Esophagus (tissue), 2 donors: ENCODE data around the gene FFAR1. TPM values are rescaled to one million over a fixed set of nuclear protein-coding genes. Genes with fewer than 3 reads are reported as not detected.

ENCODE experiments used
- H3K27ac ChIP-seq, 2 donors: one replicate each; pipeline ENCODE4 v1.5.1; 2013; ENCODE audit warnings: low read depth in 2 of 2, mild to moderate bottlenecking in 2 of 2, inconsistent platforms in 1 of 2, low read length in 1 of 2, moderate library complexity in 1 of 2
- H3K27me3 ChIP-seq, 2 donors: one replicate each; pipeline ENCODE4 v1.6.1; 2013; ENCODE audit warnings: low read length in 2 of 2, control low read depth in 1 of 2, mild to moderate bottlenecking in 1 of 2; ENCODE audit not compliant: insufficient read depth in 2 of 2, control insufficient read depth in 1 of 2
- H3K36me3 ChIP-seq, 2 donors: one replicate each; pipeline ENCODE4 v1.6.1; 2013; ENCODE audit warnings: low read length in 1 of 2; ENCODE audit not compliant: control insufficient read depth in 2 of 2, insufficient read depth in 2 of 2
- H3K4me1 ChIP-seq, 2 donors: one replicate each; pipeline ENCODE4 v1.6.1; 2013; ENCODE audit warnings: low read length in 1 of 2; ENCODE audit not compliant: control insufficient read depth in 2 of 2, insufficient read depth in 2 of 2
- H3K4me3 ChIP-seq, 2 donors: one replicate each; pipeline ENCODE4 v1.5.1; 2013; ENCODE audit warnings: low read length in 2 of 2, mild to moderate bottlenecking in 2 of 2, low read depth in 1 of 2, moderate library complexity in 1 of 2
- H3K9me3 ChIP-seq, 2 donors: one replicate each; pipeline ENCODE4 v1.6.1; 2013; ENCODE audit warnings: mild to moderate bottlenecking in 2 of 2, low read depth in 1 of 2, low read length in 1 of 2, moderate library complexity in 1 of 2; ENCODE audit not compliant: control insufficient read depth in 2 of 2, insufficient read depth in 1 of 2
- WGBS, 2 donors: extraction: QIAGEN DNeasy Blood & Tissue Kit; methylation state at CpG; one replicate each; pipeline ENCODE4 v1.1.7; 2013; 5-methylcytosine and 5-hydroxymethylcytosine counted together
- polyA plus RNA-seq, 2 donors: library from polyadenylated mRNA; stranded (reverse); fragments of 200-250 nt; gene quantifications; one replicate each; pipeline ENCODE4 v1.2.3, GENCODE V29; 2013
- donor health status: healthy with polysubstance abuse.
- donor health status: Bipolar disorder and iron deficiency.

FFAR1 gene
- polyA plus RNA-seq, 2 donors = not detected

GRCh38 chr19:35314031-35314430 is 33.7 kb upstream of the FFAR1 start:
- no peak overlapping the region for H3K4me3 ChIP-seq
- no peaks in the 10 kb centered on the region for H3K27me3 ChIP-seq
- WGBS, 2 donors = 80 to 83% methylated on average over 8 of the region's 8 CpGs
- no peaks in the 10 kb centered on the region for H3K9me3 ChIP-seq
- no peaks in the 10 kb centered on the region for H3K36me3 ChIP-seq
- H3K27ac ChIP-seq = no peak overlapping the region
- no peaks in the 10 kb centered on the region for H3K4me1 ChIP-seq

GRCh38 chr19:35314858-35315470 is 32.7 kb upstream of the FFAR1 start:
- Histone ChIP-seq H3K27me3 (no peaks in the 10 kb centered on the region), H3K4me3 (no peak overlapping the region), H3K27ac (no peak overlapping the region), H3K36me3 (no peaks in the 10 kb centered on the region), H3K9me3 (no peaks in the 10 kb centered on the region), H3K4me1 (no peaks in the 10 kb centered on the region)
- WGBS, 2 donors = 79 to 82% methylated on average over 10 of the region's 10 CpGs

DNA sequence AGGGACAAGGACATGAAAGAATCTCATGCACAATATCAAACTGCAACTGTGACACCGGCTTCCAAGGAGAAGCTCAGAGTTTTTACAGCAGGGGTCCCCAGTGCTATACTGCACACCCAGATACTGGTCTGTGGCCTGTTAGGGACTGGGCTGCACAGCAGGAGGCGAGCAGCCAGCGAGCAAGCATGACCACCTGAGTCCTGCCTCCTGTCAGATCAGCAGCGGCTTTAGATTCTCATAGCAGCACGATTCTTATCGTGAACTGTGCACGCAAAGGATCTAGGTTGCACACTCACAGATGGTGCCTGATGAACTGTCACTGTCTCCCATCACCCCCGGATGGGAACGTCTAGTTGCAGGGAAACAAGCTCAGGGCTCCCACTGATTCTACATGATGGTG is 31.8 kb upstream of the FFAR1 start:
- no peaks in the 10 kb centered on the region for H3K36me3 ChIP-seq
- H3K27me3 ChIP-seq = no peaks in the 10 kb centered on the region
- 78 to 79% methylated on average over 9 of the region's 9 CpGs for WGBS, 2 donors

DNA sequence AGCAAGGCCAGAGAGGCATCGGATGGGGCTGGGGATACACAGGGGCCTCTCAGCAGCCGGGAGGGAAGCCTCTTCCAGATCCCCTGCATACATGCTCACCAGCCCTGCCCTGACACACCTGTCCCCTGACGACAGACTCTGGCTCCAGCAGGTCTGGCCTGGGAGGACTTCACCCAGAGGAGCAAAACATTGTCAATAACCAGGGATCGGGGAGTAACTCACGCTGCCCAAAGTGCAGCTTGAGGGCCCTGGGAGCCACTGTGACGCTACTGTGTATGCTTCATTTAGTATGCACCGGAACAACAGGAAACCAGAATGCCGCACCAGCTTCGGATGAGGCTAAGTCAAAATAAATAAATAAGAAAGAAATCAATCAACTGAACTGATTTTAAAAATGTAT is 31.1 kb upstream of the FFAR1 start:
- Histone ChIP-seq H3K4me3 (no peak overlapping the region), H3K36me3 (no peaks in the 10 kb centered on the region), H3K4me1 (no peaks in the 10 kb centered on the region), H3K27me3 (peaks cover 0 to 2% of the 10 kb centered on the region in 2 donors), H3K27ac (no peak overlapping the region), H3K9me3 (no peaks in the 10 kb centered on the region)
- WGBS, 2 donors = 77 to 81% methylated on average over 9 of the region's 9 CpGs

More for the DNA sequence above, 31.8 kb upstream of the FFAR1 start:
- Histone ChIP-seq H3K4me3 (no peak overlapping the region), H3K4me1 (no peaks in the 10 kb centered on the region), H3K27ac (no peak overlapping the region), H3K9me3 (no peaks in the 10 kb centered on the region)

GRCh38 chr19:35317464-35318043 is 30.1 kb upstream of the FFAR1 start:
- no peaks in the 10 kb centered on the region for H3K9me3 ChIP-seq
- WGBS, 2 donors = 74 to 77% methylated on average over 7 of the region's 7 CpGs
- peaks cover 0 to 2% of the 10 kb centered on the region in 2 donors for H3K27me3 ChIP-seq
- no peaks in the 10 kb centered on the region for H3K36me3 ChIP-seq
- no peaks in the 10 kb centered on the region for H3K4me1 ChIP-seq
- no peak overlapping the region for H3K27ac ChIP-seq
- H3K4me3 ChIP-seq = no peak overlapping the region

DNA sequence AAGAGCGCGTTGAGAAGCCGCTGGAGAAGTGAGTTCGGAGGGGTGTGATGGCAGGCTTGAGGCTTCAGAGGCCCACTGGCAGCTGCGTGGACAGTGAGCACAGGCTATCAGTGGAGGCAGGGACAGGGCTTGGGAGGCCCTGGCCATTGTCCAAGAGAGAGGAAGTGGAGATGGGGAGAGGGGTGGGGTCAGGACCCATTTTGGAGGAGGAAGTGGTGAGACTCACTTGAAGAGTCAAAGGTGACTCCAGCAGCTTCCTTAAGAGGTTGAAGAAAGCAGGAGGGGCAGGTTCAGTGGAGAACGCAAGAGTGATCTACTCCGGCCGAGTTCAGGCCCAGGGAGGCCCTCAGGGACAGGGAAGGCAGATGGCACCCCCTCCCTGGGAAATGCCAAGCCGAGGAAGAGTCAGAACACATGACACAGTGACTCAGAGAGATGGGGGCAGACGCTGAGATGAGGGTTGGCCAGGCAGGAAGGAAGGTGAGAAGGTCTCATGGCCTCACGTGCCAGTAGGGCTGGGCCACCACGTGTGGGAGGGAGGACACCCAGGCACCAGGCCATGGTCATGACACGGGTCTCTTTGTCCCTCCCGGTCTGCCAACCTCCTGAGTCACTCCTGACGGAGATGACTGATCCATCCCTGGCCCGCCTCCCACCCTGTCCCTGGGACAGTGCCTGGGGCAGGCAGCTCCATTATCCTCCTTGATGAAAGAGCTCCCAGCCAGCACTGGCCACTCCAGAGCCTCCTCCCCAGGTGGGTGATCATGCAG is 28.8 kb upstream of the FFAR1 start:
- Histone ChIP-seq H3K9me3 (no peaks in the 10 kb centered on the region), H3K27me3 (peaks cover 0 to 2% of the 10 kb centered on the region in 2 donors), H3K4me1 (no peaks in the 10 kb centered on the region), H3K27ac (peak overlapping the region in 1 of 2 donors; percentile 11), H3K4me3 (no peak overlapping the region), H3K36me3 (no peaks in the 10 kb centered on the region)
- WGBS, 2 donors = 47 to 51% methylated on average over 16 of the region's 16 CpGs

GRCh38 chr19:35320065-35320713 is 27.5 kb upstream of the FFAR1 start:
- H3K27me3 ChIP-seq = peaks cover 0 to 2% of the 10 kb centered on the region in 2 donors
- WGBS, 2 donors = 66 to 73% methylated on average over 12 of the region's 12 CpGs
- no peaks in the 10 kb centered on the region for H3K9me3 ChIP-seq
- no peak overlapping the region for H3K4me3 ChIP-seq
- no peaks in the 10 kb centered on the region for H3K36me3 ChIP-seq
- H3K4me1 ChIP-seq = no peaks in the 10 kb centered on the region
- H3K27ac ChIP-seq = no peak overlapping the region

DNA sequence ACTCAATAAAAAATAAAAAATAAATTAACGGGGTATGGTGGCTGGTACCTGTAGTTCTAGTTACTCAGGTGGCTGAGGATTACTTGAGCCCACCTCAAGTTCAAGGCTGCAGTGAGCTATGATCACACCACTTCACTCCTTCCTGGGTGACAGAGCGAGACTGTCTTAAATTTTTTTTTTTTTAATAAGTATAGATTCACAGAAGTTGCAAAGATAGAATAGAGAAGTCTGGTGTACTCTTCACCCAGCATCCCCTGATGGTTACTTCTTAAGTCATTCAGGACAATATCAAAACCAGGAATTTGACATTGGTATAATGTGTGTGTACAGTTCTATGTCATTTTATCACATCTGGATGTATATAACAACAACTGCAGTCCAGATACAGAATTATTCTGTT is 26.4 kb upstream of the FFAR1 start:
- Histone ChIP-seq H3K27ac (no peak overlapping the region), H3K9me3 (no peaks in the 10 kb centered on the region), H3K27me3 (peaks cover 0 to 2% of the 10 kb centered on the region in 2 donors), H3K4me3 (no peak overlapping the region), H3K36me3 (no peaks in the 10 kb centered on the region), H3K4me1 (no peaks in the 10 kb centered on the region)
- 94 to 98% methylated on average over 2 of the region's 2 CpGs for WGBS, 2 donors

DNA sequence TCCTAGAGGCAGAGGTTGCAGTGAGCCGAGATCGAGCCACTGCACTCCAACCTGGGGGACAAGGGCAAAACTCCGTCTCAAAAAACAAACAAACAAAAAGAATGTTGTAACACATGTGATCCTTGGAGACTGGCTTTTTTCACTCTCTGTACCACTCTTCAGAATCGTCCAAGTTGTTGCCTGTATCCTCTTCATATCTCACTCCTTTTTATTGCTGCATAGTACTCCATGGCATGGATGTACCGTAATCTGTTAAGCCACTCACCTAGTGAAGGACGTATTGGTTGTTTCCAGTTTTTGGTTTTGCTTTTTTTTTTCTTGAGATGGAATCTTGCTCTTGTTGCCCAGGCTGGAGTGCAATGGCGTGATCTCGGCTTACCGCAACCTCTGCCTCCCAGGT is 25.7 kb upstream of the FFAR1 start:
- H3K36me3 ChIP-seq = no peaks in the 10 kb centered on the region
- no peak overlapping the region for H3K27ac ChIP-seq
- peaks cover 0 to 2% of the 10 kb centered on the region in 2 donors for H3K27me3 ChIP-seq
- no peaks in the 10 kb centered on the region for H3K9me3 ChIP-seq
- 92 to 96% methylated on average over 9 of the region's 9 CpGs for WGBS, 2 donors
- no peaks in the 10 kb centered on the region for H3K4me1 ChIP-seq
- no peak overlapping the region for H3K4me3 ChIP-seq
